GM23248 (cell line): Measurements from ENCODE around the gene EPHB4.

ENCODE experiments used
- EZH2 ChIP-seq: fragments of 200-600 bp; sonication (generic); IDR thresholded peaks from 2 replicates; pipeline ENCODE4 v1.6.1; 2018; ENCODE audit warnings: antibody characterized with exemption, mild to moderate bottlenecking; ENCODE audit not compliant: insufficient read depth, poor library complexity, severe bottlenecking
- EZH2phosphoT487 ChIP-seq: fragments of 200-600 bp; sonication (generic); IDR thresholded peaks from 2 replicates; pipeline ENCODE4 v1.6.1; 2018; ENCODE audit warnings: antibody characterized with exemption, moderate library complexity, mild to moderate bottlenecking, low read depth; ENCODE audit not compliant: insufficient read depth

DNA sequence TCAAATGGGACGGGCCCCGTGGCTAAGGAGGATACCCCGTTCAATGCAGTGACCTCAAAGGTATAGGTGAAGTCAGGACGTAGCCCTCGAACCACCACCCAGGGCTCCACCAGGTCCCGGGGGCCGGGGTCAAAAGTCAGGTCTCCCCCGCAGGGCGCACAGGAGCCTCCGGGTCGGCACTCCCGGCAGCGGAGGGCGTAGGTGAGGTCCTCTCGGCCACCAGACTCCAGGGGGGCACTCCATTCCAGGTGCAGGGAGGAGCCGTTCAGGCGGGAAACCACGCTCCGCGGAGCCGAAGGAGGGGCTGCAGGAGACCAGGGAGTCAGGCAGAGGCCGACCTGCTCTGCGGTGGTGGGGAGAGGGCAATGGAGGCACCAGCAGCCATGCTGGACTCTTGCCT lies 7.7 kb downstream of the EPHB4 start:
- no peak for TF ChIP-seq EZH2
- TF ChIP-seq EZH2phosphoT487 = no peak
